ENCODE data around the gene TMEM161A. TPM values are rescaled to one million over a fixed set of nuclear protein-coding genes. Genes with fewer than 3 reads are reported as not detected.
A peak's percentile ranks its signal among the peaks of the same experiment; 100 is the strongest.

The TMEM161A gene
- total and polyA plus RNA-seq, 2 of the 13 experiments (the other 11 are each of a cell fraction or from before 2014, with no cell fraction given): 25.9 to 31.4 TPM

DNA sequence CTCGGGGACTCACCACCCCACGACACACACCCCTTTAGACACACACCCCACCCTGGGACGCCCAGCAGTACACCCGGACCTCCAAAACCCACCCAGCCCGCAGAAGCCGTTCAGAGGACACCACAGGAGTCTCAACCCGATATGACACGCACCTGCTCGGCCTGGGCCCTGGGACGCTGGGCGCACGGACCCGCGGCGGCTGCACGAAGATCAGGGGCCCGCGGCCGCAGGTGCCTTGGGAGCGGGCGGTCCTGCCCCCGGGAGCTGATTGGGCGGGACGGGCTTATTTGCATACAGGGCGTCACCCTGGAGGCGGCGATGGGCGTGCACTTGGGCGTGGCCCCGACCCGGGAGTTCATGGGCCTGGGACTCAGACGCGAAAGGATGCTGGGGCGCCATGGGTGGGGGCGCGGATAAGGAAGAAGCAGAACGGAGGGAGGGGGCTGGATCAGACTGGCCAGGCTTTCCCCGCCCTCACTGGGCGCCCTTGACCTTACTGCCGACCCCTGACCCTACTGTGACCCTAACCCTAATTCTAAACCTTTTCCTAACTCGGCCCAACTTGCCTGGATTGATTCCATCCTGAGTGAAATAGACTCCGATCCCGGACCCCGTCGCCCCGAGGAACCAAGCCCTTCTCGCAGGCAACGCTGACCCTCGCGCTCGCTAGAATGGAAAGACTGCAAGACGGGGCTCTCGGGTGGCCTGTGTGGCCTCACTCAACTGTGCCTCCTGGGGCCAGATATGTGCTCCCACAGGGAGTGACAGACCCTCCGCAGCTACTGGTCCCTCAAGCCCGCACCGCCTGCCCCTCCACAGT is 32.0 kb upstream of the TMEM161A start, which contains the start of gene MEF2B (continued):
- TF ChIP-seq, protein P1, sequence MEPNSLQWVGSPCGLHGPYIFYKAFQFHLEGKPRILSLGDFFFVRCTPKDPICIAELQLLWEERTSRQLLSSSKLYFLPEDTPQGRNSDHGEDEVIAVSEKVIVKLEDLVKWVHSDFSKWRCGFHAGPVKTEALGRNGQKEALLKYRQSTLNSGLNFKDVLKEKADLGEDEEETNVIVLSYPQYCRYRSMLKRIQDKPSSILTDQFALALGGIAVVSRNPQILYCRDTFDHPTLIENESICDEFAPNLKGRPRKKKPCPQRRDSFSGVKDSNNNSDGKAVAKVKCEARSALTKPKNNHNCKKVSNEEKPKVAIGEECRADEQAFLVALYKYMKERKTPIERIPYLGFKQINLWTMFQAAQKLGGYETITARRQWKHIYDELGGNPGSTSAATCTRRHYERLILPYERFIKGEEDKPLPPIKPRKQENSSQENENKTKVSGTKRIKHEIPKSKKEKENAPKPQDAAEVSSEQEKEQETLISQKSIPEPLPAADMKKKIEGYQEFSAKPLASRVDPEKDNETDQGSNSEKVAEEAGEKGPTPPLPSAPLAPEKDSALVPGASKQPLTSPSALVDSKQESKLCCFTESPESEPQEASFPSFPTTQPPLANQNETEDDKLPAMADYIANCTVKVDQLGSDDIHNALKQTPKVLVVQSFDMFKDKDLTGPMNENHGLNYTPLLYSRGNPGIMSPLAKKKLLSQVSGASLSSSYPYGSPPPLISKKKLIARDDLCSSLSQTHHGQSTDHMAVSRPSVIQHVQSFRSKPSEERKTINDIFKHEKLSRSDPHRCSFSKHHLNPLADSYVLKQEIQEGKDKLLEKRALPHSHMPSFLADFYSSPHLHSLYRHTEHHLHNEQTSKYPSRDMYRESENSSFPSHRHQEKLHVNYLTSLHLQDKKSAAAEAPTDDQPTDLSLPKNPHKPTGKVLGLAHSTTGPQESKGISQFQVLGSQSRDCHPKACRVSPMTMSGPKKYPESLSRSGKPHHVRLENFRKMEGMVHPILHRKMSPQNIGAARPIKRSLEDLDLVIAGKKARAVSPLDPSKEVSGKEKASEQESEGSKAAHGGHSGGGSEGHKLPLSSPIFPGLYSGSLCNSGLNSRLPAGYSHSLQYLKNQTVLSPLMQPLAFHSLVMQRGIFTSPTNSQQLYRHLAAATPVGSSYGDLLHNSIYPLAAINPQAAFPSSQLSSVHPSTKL (CRISPR knock-in tag; IDR thresholded peaks at IDR 0.05): peak; percentile 28; the same call in 1 of the 2 replicates
- TF ChIP-seq CBFB (CRISPR knock-in tag; IDR thresholded peaks at IDR 0.05) (no peak), ZNF777 (CRISPR knock-in tag; IDR thresholded peaks at IDR 0.05) (no peak), NFYC (CRISPR knock-in tag; IDR thresholded peaks at IDR 0.05) (peak; percentile 65), MATR3 (CRISPR knock-in tag; IDR thresholded peaks at IDR 0.05) (no peak), ZNF207 (IDR thresholded peaks at IDR 0.05; ENCODE audit: borderline replicate concordance) (no peak), SOX5 (CRISPR knock-in tag; IDR thresholded peaks at IDR 0.05; ENCODE audit: borderline replicate concordance) (no peak), ZNF891 (CRISPR knock-in tag; IDR thresholded peaks at IDR 0.05) (no peak; the same call in 1 of the 2 replicates), KLF15 (CRISPR knock-in tag; IDR thresholded peaks at IDR 0.05; ENCODE audit: borderline replicate concordance) (no peak), ZNF274 (CRISPR knock-in tag; IDR thresholded peaks at IDR 0.05) (no peak), ZNF232 (CRISPR knock-in tag; IDR thresholded peaks at IDR 0.05; ENCODE audit: borderline replicate concordance) (no peak; the same call in 1 of the 2 replicates), ELF1 (CRISPR knock-in tag; IDR thresholded peaks at IDR 0.05) (no peak), FOXK1 (CRISPR knock-in tag; IDR thresholded peaks at IDR 0.05; ENCODE audit: borderline replicate concordance, low read depth) (no peak)
- TF ChIP-seq, protein P2, sequence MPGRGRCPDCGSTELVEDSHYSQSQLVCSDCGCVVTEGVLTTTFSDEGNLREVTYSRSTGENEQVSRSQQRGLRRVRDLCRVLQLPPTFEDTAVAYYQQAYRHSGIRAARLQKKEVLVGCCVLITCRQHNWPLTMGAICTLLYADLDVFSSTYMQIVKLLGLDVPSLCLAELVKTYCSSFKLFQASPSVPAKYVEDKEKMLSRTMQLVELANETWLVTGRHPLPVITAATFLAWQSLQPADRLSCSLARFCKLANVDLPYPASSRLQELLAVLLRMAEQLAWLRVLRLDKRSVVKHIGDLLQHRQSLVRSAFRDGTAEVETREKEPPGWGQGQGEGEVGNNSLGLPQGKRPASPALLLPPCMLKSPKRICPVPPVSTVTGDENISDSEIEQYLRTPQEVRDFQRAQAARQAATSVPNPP (CRISPR knock-in tag; IDR thresholded peaks at IDR 0.05): no peak
- TF ChIP-seq, protein P3, sequence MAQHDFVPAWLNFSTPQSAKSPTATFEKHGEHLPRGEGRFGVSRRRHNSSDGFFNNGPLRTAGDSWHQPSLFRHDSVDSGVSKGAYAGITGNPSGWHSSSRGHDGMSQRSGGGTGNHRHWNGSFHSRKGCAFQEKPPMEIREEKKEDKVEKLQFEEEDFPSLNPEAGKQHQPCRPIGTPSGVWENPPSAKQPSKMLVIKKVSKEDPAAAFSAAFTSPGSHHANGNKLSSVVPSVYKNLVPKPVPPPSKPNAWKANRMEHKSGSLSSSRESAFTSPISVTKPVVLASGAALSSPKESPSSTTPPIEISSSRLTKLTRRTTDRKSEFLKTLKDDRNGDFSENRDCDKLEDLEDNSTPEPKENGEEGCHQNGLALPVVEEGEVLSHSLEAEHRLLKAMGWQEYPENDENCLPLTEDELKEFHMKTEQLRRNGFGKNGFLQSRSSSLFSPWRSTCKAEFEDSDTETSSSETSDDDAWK (CRISPR knock-in tag; IDR thresholded peaks at IDR 0.05): no peak
- TF ChIP-seq, protein P4, sequence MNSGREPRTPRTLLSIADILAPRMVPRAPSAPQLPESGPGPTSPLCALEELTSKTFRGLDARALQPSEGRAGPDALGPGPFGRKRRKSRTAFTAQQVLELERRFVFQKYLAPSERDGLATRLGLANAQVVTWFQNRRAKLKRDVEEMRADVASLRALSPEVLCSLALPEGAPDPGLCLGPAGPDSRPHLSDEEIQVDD (CRISPR knock-in tag; IDR thresholded peaks at IDR 0.05; ENCODE audit: borderline replicate concordance): no peak
- TF ChIP-seq, protein P5, sequence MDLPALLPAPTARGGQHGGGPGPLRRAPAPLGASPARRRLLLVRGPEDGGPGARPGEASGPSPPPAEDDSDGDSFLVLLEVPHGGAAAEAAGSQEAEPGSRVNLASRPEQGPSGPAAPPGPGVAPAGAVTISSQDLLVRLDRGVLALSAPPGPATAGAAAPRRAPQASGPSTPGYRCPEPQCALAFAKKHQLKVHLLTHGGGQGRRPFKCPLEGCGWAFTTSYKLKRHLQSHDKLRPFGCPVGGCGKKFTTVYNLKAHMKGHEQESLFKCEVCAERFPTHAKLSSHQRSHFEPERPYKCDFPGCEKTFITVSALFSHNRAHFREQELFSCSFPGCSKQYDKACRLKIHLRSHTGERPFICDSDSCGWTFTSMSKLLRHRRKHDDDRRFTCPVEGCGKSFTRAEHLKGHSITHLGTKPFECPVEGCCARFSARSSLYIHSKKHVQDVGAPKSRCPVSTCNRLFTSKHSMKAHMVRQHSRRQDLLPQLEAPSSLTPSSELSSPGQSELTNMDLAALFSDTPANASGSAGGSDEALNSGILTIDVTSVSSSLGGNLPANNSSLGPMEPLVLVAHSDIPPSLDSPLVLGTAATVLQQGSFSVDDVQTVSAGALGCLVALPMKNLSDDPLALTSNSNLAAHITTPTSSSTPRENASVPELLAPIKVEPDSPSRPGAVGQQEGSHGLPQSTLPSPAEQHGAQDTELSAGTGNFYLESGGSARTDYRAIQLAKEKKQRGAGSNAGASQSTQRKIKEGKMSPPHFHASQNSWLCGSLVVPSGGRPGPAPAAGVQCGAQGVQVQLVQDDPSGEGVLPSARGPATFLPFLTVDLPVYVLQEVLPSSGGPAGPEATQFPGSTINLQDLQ (CRISPR knock-in tag; IDR thresholded peaks at IDR 0.05): no peak
- TF ChIP-seq, protein P6, sequence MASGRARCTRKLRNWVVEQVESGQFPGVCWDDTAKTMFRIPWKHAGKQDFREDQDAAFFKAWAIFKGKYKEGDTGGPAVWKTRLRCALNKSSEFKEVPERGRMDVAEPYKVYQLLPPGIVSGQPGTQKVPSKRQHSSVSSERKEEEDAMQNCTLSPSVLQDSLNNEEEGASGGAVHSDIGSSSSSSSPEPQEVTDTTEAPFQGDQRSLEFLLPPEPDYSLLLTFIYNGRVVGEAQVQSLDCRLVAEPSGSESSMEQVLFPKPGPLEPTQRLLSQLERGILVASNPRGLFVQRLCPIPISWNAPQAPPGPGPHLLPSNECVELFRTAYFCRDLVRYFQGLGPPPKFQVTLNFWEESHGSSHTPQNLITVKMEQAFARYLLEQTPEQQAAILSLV (CRISPR knock-in tag; IDR thresholded peaks at IDR 0.05; ENCODE audit: borderline replicate concordance): no peak
